IMR-90 (cell line): ENCODE measurements around the gene TIPRL. TPM values are rescaled to one million over a fixed set of nuclear protein-coding genes. Genes with fewer than 3 reads are reported as not detected.

ENCODE experiments used
- ATAC-seq: fragments of 200-7000 bp; cut with Tn5 transposase; 2 replicates; pipeline ENCODE4 v1.9.1; 2020; ENCODE audit warnings: low read depth, mild to moderate bottlenecking, moderate library complexity
- BruUV-seq: library from RNA; stranded (reverse); fragments of 400-500 nt; replicated peaks from 2 replicates; lab custom pipeline; 2021; lab: Mats Ljungman, UMichigan
- CTCF ChIA-PET: fragments of 300-600 bp; formaldehyde crosslinking; extraction: SDS; loops from one replicate; lab custom pipeline; 2021; ENCODE audit warnings: antibody characterized with exemption; lab: Yijun Ruan, JAX
- POLR2A ChIA-PET: fragments of 300-600 bp; sonication (Branson Sonifier 250); formaldehyde crosslinking; loops from one replicate; lab custom pipeline; 2022; ENCODE audit warnings: antibody characterized with exemption; ENCODE audit not compliant: unreplicated experiment; lab: Charles Lee
- DNase-seq: peaks from one replicate; pipeline ENCODE4 v3.0.0; 2013
- H2AFZ ChIP-seq: replicated peaks from 2 replicates; pipeline ENCODE3; 2013; ENCODE audit warnings: low read length, mild to moderate bottlenecking; ENCODE audit not compliant: poor library complexity
- H2AK5ac ChIP-seq: 2 replicates; pipeline ENCODE4 v1.6.1; 2013; ENCODE audit warnings: low read depth, low read length, inconsistent platforms
- H2AK9ac ChIP-seq: replicated peaks from 2 replicates; pipeline ENCODE3; 2013; ENCODE audit warnings: mild to moderate bottlenecking, low read depth, low read length, moderate library complexity; ENCODE audit not compliant: poor library complexity
- H2BK120ac ChIP-seq: 2 replicates; pipeline ENCODE4 v1.6.1; 2013; ENCODE audit warnings: low read depth, low read length, inconsistent platforms
- H2BK15ac ChIP-seq: 3 replicates; pipeline ENCODE4 v1.6.1; 2013; ENCODE audit warnings: low read depth, low read length, inconsistent platforms
- H2BK20ac ChIP-seq: 2 replicates; pipeline ENCODE4 v1.6.1; 2013; ENCODE audit warnings: low read depth, mild to moderate bottlenecking, inconsistent platforms, low read length, moderate library complexity
- H2BK5ac ChIP-seq: 2 replicates; pipeline ENCODE4 v1.6.1; 2013; ENCODE audit warnings: mild to moderate bottlenecking, low read depth, low read length, inconsistent platforms; ENCODE audit not compliant: poor library complexity, severe bottlenecking
- H3K14ac ChIP-seq: replicated peaks from 2 replicates; pipeline ENCODE4 v1.6.1; 2013; ENCODE audit warnings: low read depth, low read length, inconsistent platforms
- H3K18ac ChIP-seq: 2 replicates; pipeline ENCODE4 v1.6.1; 2013; ENCODE audit warnings: low read depth, low read length, control low read depth
- H3K23ac ChIP-seq: 2 replicates; pipeline ENCODE4 v1.6.1; 2013; ENCODE audit warnings: low read depth, low read length, inconsistent platforms
- H3K27ac ChIP-seq: 2 replicates; pipeline ENCODE4 v1.5.1; 2013; ENCODE audit warnings: mild to moderate bottlenecking, control low read depth, low read length; ENCODE audit not compliant: insufficient read depth
- H3K27me3 ChIP-seq: 2 replicates; pipeline ENCODE4 v1.6.1; 2013; ENCODE audit warnings: low read length; ENCODE audit not compliant: control insufficient read depth, insufficient read depth
- H3K36me3 ChIP-seq: 2 replicates; pipeline ENCODE4 v1.6.1; 2013; ENCODE audit warnings: low read length, mixed read lengths; ENCODE audit not compliant: control insufficient read depth, insufficient read depth
- H3K4ac ChIP-seq: 2 replicates; pipeline ENCODE4 v1.6.1; 2013; ENCODE audit warnings: low read depth, low read length, inconsistent platforms
- H3K4me1 ChIP-seq: 2 replicates; pipeline ENCODE4 v1.6.1; 2013; ENCODE audit warnings: low read length, mixed read lengths; ENCODE audit not compliant: control insufficient read depth, insufficient read depth
- H3K4me2 ChIP-seq: 2 replicates; pipeline ENCODE4 v1.6.1; 2013; ENCODE audit warnings: low read depth, mild to moderate bottlenecking, control low read depth, low read length, moderate library complexity
- H3K4me3 ChIP-seq: 2 replicates; pipeline ENCODE4 v1.5.1; 2013; ENCODE audit warnings: low read depth, mild to moderate bottlenecking, control low read depth, low read length, moderate library complexity; ENCODE audit not compliant: insufficient read depth
- H3K56ac ChIP-seq: 2 replicates; pipeline ENCODE4 v1.6.1; 2013; ENCODE audit warnings: low read length, inconsistent platforms; ENCODE audit not compliant: insufficient read depth; ENCODE audit errors: extremely low read depth
- H3K79me1 ChIP-seq, 2 experiments: 2 replicates each; pipeline ENCODE4 v1.6.1; 2013; ENCODE audit warnings: low read length in 2 of 2, inconsistent platforms in 1 of 2, low read depth in 1 of 2
- H3K9ac ChIP-seq: 2 replicates; pipeline ENCODE4 v1.6.1; 2013; ENCODE audit warnings: low read depth, low read length, control low read depth
- H3K9me1 ChIP-seq: 2 replicates; pipeline ENCODE4 v1.6.1; 2013; ENCODE audit warnings: low read length, inconsistent platforms; ENCODE audit not compliant: insufficient read depth
- H3K9me3 ChIP-seq: 2 replicates; pipeline ENCODE4 v1.6.1; 2013; ENCODE audit warnings: low read length; ENCODE audit not compliant: control insufficient read depth, insufficient read depth
- H4K20me1 ChIP-seq: 2 replicates; pipeline ENCODE4 v1.6.1; 2013; ENCODE audit warnings: low read length, inconsistent platforms; ENCODE audit not compliant: insufficient read depth
- H4K5ac ChIP-seq: 2 replicates; pipeline ENCODE4 v1.6.1; 2013; ENCODE audit warnings: mild to moderate bottlenecking, low read depth, low read length, control low read depth
- H4K8ac ChIP-seq, 2 experiments: 2 replicates each; pipeline ENCODE4 v1.6.1; 2013; ENCODE audit warnings: low read depth in 2 of 2, low read length in 2 of 2, control low read depth in 1 of 2, inconsistent platforms in 1 of 2
- H4K91ac ChIP-seq: 2 replicates; pipeline ENCODE4 v1.6.1; 2013; ENCODE audit warnings: low read depth, low read length, inconsistent platforms; ENCODE audit not compliant: insufficient read depth
- CEBPB ChIP-seq: IDR thresholded peaks from 2 replicates; pipeline ENCODE4 v1.6.1; 2012; ENCODE audit warnings: low read depth, low read length, improper control_type of control experiment
- FOS ChIP-seq: fragments of 150-350 bp; IDR thresholded peaks from 2 replicates; pipeline ENCODE4 v1.6.1; 2016; ENCODE audit warnings: low read depth, low read length
- WGBS, 2 experiments: methylation state at CpG; one replicate each; pipeline versions ENCODE4 v1.1.5 to v1.1.7; 2013; ENCODE audit warnings: missing lambda C conversion rate in 2 of 2; ENCODE audit not compliant: insufficient read length in 1 of 2; ENCODE audit errors: extremely low coverage in 2 of 2; 5-methylcytosine and 5-hydroxymethylcytosine counted together
- dilution Hi-C: fragments of 300-500 bp; cut with HindIII; formaldehyde crosslinking; loops from one replicate; pipeline ENCODE4 v1.14.3; 2018; ENCODE audit warnings: low sequenced_read_pairs; ENCODE audit not compliant: unreplicated experiment
- in situ Hi-C: fragments of 300-500 bp; cut with MboI; formaldehyde crosslinking; loops from 3 replicates; pipeline ENCODE4 v1.14.3; 2019; ENCODE audit warnings: low sequenced_read_pairs, inconsistent platforms, mixed read lengths
- intact Hi-C: fragments of 100-400 bp; cut with micrococcal nuclease; formaldehyde crosslinking; loops from 2 replicates; pipeline ENCODE4 v1.10.0; 2022
- polyA plus RNA-seq, 3 experiments: library from polyadenylated mRNA; depleted of rRNA; stranded (reverse); fragments of >200 nt; gene quantifications; 2 replicates each; pipeline ENCODE4 v1.2.3, GENCODE V29; 2012; ENCODE audit warnings: low replicate concordance in 1 of 3
- total RNA-seq: library from RNA; depleted of rRNA; stranded (reverse); fragments of >200 nt; gene quantifications from 2 replicates; pipeline ENCODE4 v1.2.3, GENCODE V29; 2012

The TIPRL gene
- total and polyA plus RNA-seq, 2 of the 4 experiments (the other 2 are of a cell fraction): 15.4 to 23.8 TPM

GRCh38 chr1:168245042-168245441 lies 66.3 kb downstream of the TIPRL start:
- Histone ChIP-seq H2AK5ac (no peak overlapping the region), H3K4ac (no peak overlapping the region), H2AK9ac (no peak overlapping the region), H2BK5ac (no peak overlapping the region), H3K27ac (no peak overlapping the region), H3K4me2 (no peak overlapping the region), H4K20me1 (no peaks in the 10 kb centered on the region), H4K8ac (no peak overlapping the region), H3K56ac (no peak overlapping the region), H3K23ac (no peak overlapping the region), H3K18ac (no peak overlapping the region), H2BK15ac (no peak overlapping the region), H3K9ac (no peak overlapping the region), H4K91ac (no peak overlapping the region), H3K36me3 (peaks cover 17% of the 10 kb centered on the region), H3K4me3 (no peak overlapping the region), H3K9me1 (peaks cover 9% of the 10 kb centered on the region), H4K5ac (no peak overlapping the region), H3K79me1 (peaks cover 15% of the 10 kb centered on the region in 2 experiments), H3K9me3 (no peaks in the 10 kb centered on the region), H3K4me1 (peaks cover 6% of the 10 kb centered on the region; the same call in 1 of the 2 replicates), H3K27me3 (no peaks in the 10 kb centered on the region), H2AFZ (no peak overlapping the region), H2BK120ac (no peak overlapping the region), H3K14ac (no peak overlapping the region), H2BK20ac (no peak overlapping the region)
- TF ChIP-seq FOS (no peak), CEBPB (peak; percentile 69)
- TSS peak; percentile 16 for BruUV-seq
- no CpG with 5 or more reads among the region's 3 CpGs for WGBS, 2 experiments
- POLR2A ChIA-PET: no interaction called here
- ATAC-seq (no peak), DNase-seq (no peak)
- in situ Hi-C loops: no loop called here
- CTCF ChIA-PET: no interaction called here
- intact Hi-C loops: no loop called here
- dilution Hi-C loops: no loop called here
